Thyroid gland (tissue), 4 donors: ENCODE results near the gene PREPL. TPM values are rescaled to one million over a fixed set of nuclear protein-coding genes. Genes with fewer than 3 reads are reported as not detected.
"Not testable (repeated sequence)": the region's sequence is repeated elsewhere in the genome, so short reads cannot be mapped to it uniquely, and the experiment has no call there.

Experiments used
- DNase-seq, 2 donors: peaks; one replicate each; pipeline ENCODE4 v3.0.0-alpha.2; 2019
- H3K27ac ChIP-seq, 3 donors: fragments of 200-600 bp; sonication (generic); 1 replicate in 2 of 3; 2 replicates in 1 of 3; pipeline ENCODE4 v1.5.1; 2016 to 2019; ENCODE audit warnings: mild to moderate bottlenecking in 1 of 3, moderate library complexity in 1 of 3
- H3K27me3 ChIP-seq: fragments of 200-600 bp; sonication (generic); one replicate; pipeline ENCODE4 v1.5.1; 2019
- H3K36me3 ChIP-seq, 2 donors: fragments of 200-600 bp; sonication (generic); one replicate each; pipeline ENCODE4 v1.5.1; 2016 to 2019
- H3K4me1 ChIP-seq, 2 donors: fragments of 200-600 bp; sonication (generic); one replicate each; pipeline ENCODE4 v1.5.1; 2017 to 2019
- H3K4me3 ChIP-seq, 3 donors: fragments of 200-600 bp; sonication (generic); replicated peaks in 1 of 3; 1 replicate in 2 of 3; 2 replicates in 1 of 3; pipeline ENCODE4 v1.5.1; 2016; ENCODE audit warnings: mild to moderate bottlenecking in 1 of 3
- H3K9me3 ChIP-seq: fragments of 200-600 bp; sonication (generic); one replicate; pipeline ENCODE4 v1.5.1; 2017
- POLR2A ChIP-seq, 2 donors: fragments of 450-650 bp; IDR thresholded peaks; one replicate each; pipeline ENCODE4 v1.6.1; 2017; ENCODE audit warnings: antibody characterized with exemption in 2 of 2, mild to moderate bottlenecking in 2 of 2, moderate library complexity in 1 of 2
- WGBS, 2 donors: methylation state at CpG; one replicate each; pipeline ENCODE4 v1.1.5; 2017; 5-methylcytosine and 5-hydroxymethylcytosine counted together
- intact Hi-C: fragments of 100-400 bp; cut with DNase I; formaldehyde crosslinking; loops from one replicate; pipeline ENCODE4 v1.15.1; 2023
- total RNA-seq, 4 donors: library from RNA; depleted of rRNA; stranded (reverse); fragments of >200 nt; gene quantifications; one replicate each; pipeline ENCODE4 v1.2.3, GENCODE V29; 2016
- TF ChIP-seq, protein P1 (sequence below), 6 experiments: fragments of 200-600 bp in 3 of 6; fragments of 450-650 bp in 3 of 6; sonication (generic) in 3 of 6; IDR thresholded peaks; one replicate each; pipeline ENCODE4 v1.5.1; 2016 to 2019; ENCODE audit warnings: antibody characterized with exemption in 6 of 6, mild to moderate bottlenecking in 2 of 6, inconsistent platforms in 1 of 6, moderate library complexity in 1 of 6

The PREPL gene
- total RNA-seq, 4 donors from 2014 or later: 70.0 to 93.2 (median 72.3) TPM

DNA sequence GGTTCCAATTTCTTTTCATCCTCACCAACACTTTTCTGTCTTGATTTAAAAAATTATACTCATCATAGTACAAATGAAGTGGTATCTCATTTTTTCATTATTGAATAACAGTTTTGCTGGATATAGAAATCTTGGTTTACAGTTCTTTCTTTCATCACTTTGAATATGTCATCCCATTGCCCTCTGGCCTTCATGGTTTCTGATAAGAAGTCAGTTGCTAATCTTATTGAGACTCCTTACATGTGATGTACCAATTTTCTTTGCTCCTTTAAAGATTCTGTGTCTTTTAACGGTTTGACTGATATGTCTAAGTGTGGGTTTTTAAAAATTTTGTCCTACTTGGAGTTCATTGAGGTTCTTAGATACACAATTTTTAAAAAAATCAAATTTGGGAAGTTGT is 51.0 kb downstream of the PREPL start:
- H3K27ac ChIP-seq: no peak overlapping the region
- H3K4me3 ChIP-seq: no peak overlapping the region
- 95 to 97% methylated on average over 1 of the region's 1 CpG for WGBS, 2 donors
- peaks cover 6 to 22% of the 10 kb centered on the region in 2 donors for H3K36me3 ChIP-seq
- no peak for DNase-seq
- H3K9me3 ChIP-seq: no peaks in the 10 kb centered on the region
- H3K27me3 ChIP-seq: no peaks in the 10 kb centered on the region
- no peak for TF ChIP-seq POLR2A (IDR thresholded peaks at IDR 0.05)
- TF ChIP-seq, protein P1, sequence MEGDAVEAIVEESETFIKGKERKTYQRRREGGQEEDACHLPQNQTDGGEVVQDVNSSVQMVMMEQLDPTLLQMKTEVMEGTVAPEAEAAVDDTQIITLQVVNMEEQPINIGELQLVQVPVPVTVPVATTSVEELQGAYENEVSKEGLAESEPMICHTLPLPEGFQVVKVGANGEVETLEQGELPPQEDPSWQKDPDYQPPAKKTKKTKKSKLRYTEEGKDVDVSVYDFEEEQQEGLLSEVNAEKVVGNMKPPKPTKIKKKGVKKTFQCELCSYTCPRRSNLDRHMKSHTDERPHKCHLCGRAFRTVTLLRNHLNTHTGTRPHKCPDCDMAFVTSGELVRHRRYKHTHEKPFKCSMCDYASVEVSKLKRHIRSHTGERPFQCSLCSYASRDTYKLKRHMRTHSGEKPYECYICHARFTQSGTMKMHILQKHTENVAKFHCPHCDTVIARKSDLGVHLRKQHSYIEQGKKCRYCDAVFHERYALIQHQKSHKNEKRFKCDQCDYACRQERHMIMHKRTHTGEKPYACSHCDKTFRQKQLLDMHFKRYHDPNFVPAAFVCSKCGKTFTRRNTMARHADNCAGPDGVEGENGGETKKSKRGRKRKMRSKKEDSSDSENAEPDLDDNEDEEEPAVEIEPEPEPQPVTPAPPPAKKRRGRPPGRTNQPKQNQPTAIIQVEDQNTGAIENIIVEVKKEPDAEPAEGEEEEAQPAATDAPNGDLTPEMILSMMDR (IDR thresholded peaks at IDR 0.05): no peak
- intact Hi-C loops: no loop called here
- H3K4me1 ChIP-seq: no peaks in the 10 kb centered on the region

DNA sequence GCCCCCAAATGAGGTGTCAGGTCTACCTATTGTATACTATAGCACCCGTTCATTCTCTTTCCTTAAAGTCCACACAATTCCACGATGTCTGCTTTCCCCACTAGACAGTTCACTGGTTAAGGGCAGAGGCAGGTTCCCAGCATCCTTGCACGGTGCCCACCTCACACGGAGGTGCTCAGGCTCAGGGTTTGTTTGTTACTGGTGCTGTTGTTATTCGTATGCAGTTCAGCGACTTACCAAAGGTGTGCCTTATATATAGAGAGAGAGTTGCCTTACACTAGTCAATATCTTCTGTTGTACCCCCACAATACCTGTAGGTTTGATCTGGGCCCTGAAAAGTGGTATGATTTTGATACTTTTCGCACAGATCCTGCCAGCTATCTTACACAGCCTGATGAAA is 55.4 kb downstream of the PREPL start:
- no peak for DNase-seq
- 80 to 81% methylated on average over 7 of the region's 7 CpGs for WGBS, 2 donors
- H3K27ac ChIP-seq: no peak overlapping the region
- no peaks in the 10 kb centered on the region for H3K36me3 ChIP-seq
- H3K4me3 ChIP-seq: no peak overlapping the region
- H3K4me1 ChIP-seq: no peaks in the 10 kb centered on the region
- no peak for TF ChIP-seq POLR2A (IDR thresholded peaks at IDR 0.05)
- TF ChIP-seq, protein P1 (IDR thresholded peaks at IDR 0.05): no peak
- no peaks in the 10 kb centered on the region for H3K27me3 ChIP-seq
- H3K9me3 ChIP-seq: no peaks in the 10 kb centered on the region
- intact Hi-C loops: no loop called here

DNA sequence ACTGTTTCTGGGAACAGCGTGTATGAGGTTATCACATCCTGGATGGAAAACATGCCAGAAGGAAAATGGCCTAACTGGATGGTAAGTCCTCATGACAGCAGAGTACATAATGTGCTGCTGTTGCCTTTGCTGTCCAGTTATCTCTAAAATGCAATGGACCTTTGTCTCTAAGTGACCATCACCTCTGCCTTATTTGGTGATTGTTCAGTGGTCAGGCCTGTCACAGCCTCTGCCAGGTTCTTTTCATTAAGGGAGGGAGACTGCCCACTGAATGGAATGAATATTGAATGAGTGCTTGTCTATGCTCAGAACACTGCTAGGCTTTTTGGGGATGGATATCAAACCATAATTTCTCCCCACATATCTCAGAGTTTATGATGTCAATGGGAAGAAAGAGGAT is 57.0 kb downstream of the PREPL start:
- intact Hi-C loops: no loop called here
- Histone ChIP-seq H3K27ac (no peak overlapping the region), H3K4me1 (no peaks in the 10 kb centered on the region), H3K27me3 (no peaks in the 10 kb centered on the region), H3K9me3 (no peaks in the 10 kb centered on the region), H3K36me3 (no peaks in the 10 kb centered on the region), H3K4me3 (no peak overlapping the region)
- 92 to 100% methylated on average over 1 of the region's 1 CpG for WGBS, 2 donors
- TF ChIP-seq, protein P1 (IDR thresholded peaks at IDR 0.05): no peak
- TF ChIP-seq POLR2A (IDR thresholded peaks at IDR 0.05): no peak
- DNase-seq: no peak

DNA sequence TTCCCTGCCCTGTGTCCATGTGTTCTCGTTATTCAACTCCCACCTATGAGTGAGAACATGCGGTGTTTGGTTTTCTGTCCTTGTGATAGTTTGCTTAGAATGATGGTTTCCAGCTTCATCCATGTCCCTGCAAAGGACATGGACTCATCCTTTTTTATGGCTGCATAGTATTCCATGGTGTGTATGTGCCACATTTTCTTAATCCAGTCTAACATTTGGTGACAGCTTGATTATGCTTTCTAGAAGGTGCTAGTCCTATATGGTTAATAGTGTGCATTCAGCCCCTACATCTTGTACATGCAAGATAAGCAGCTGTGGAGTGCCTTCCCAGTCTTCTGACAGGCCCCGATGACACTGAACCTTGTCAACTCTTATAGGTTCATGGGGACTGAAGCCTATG is 57.5 kb downstream of the PREPL start:
- 96 to 97% methylated on average over 3 of the region's 3 CpGs for WGBS, 2 donors
- H3K27ac ChIP-seq: not testable (repeated sequence)

DNA sequence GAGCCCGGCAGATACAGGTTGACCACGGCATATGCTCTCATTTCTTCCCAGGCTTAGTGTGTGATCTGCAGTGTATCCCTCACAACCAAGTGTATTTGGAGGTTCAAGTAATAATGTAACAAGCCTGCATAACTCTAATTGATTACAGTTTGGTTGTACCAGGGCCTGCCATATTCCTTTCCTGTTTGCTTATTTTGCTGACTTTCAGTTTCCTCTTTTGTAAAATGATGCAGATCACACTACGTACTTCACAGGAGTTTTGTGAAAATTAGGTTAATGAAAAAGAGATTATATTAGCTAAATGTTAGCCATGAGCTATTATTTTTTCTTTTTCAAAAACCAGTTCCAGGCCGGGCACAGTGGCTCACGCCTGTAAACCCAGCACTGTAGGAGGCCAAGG is 60.2 kb downstream of the PREPL start:
- H3K4me1 ChIP-seq: no peaks in the 10 kb centered on the region
- H3K27me3 ChIP-seq: no peaks in the 10 kb centered on the region
- no peak overlapping the region for H3K27ac ChIP-seq
- no peaks in the 10 kb centered on the region for H3K36me3 ChIP-seq
- 94 to 97% methylated on average over 5 of the region's 5 CpGs for WGBS, 2 donors
- no peaks in the 10 kb centered on the region for H3K9me3 ChIP-seq
- intact Hi-C loops: no loop called here
- no peak for DNase-seq
- no peak overlapping the region for H3K4me3 ChIP-seq
- TF ChIP-seq POLR2A (IDR thresholded peaks at IDR 0.05): no peak
- TF ChIP-seq, protein P1 (IDR thresholded peaks at IDR 0.05): no peak

More for the DNA sequence above, 57.5 kb downstream of the PREPL start:
- H3K36me3 ChIP-seq, H3K4me3 ChIP-seq, H3K27me3 ChIP-seq, DNase-seq, H3K4me1 ChIP-seq, intact Hi-C loops, H3K9me3 ChIP-seq: not testable (repeated sequence)

DNA sequence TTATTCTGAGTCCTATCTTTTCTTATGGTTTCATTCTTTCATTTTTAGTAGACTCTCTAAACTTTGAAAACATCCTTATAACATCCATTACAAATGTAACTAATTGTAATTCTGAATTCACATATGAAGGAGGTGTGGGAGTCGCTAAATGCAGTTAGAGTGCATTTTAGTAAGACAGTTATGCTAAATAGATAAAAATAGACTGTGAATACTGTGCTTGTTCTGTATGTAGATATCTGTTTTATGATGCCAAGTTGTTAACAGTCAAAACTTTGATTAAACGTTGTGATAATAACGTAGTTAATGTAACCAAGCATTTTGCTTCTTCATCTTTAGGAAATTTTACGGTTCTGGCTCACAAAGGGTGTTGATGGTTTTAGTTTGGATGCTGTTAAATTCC is 61.7 kb downstream of the PREPL start:
- 61 to 78% methylated on average over 4 of the region's 4 CpGs for WGBS, 2 donors
- H3K27me3 ChIP-seq: no peaks in the 10 kb centered on the region
- H3K4me1 ChIP-seq: no peaks in the 10 kb centered on the region
- no peak for DNase-seq
- H3K9me3 ChIP-seq: no peaks in the 10 kb centered on the region
- intact Hi-C loops: no loop called here
- no peaks in the 10 kb centered on the region for H3K36me3 ChIP-seq
- no peak overlapping the region for H3K27ac ChIP-seq
- H3K4me3 ChIP-seq: no peak overlapping the region
- TF ChIP-seq POLR2A (IDR thresholded peaks at IDR 0.05): no peak
- TF ChIP-seq, protein P1 (IDR thresholded peaks at IDR 0.05): no peak
